ENCODE data around the gene DRC1.
"Not testable (repeated sequence)": the region's sequence is repeated elsewhere in the genome, so short reads cannot be mapped to it uniquely, and the experiment has no call there.

The DRC1 gene

DNA sequence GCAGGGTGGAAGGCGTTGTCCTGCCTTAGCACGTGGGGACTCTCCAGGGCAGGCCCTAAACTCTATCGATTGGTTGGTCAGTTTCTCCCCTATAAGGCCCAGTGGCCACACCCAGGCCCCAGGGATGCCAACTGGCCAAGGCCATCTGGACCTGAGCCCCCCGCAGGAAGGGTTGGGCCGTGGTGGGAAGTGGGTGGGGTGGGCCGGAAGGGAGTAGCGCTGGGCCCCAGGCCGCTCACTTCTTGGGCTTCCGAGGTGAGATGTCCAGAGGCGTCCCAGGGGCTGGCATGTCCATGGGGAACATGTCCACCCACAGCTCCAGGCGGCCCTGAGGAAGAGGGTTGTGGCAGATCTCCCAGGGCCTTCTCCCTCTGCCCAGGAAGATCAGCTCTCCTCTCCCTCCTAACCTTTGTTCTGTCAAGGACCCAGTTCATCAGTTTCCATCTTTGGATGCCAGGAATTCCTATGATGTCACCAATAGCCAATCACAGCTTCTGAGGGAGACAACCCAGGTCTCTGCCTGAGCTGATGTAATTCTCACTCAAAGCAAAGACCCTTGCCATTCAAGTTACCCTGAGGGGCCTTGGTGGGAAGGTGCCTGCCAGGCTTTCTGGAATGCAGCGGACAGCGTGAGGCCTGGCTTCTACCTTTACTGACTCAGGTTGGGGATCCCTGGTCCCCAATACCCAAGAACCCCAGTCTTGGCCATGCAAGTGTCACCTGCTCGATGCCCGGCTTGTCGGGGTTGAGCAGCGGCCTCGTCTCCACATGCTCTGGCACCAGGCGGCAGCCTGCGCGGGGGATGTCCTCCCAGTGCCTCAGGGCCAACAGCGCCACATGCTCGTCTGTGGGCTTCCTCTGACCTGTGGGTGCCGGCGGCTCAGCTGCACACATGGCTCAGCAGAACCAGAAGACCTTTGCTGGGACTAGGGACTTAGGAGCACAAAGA lies 61.8 kb downstream of the DRC1 start:
- DNase-seq (ENCODE audit: low read depth) = no peak

DNA sequence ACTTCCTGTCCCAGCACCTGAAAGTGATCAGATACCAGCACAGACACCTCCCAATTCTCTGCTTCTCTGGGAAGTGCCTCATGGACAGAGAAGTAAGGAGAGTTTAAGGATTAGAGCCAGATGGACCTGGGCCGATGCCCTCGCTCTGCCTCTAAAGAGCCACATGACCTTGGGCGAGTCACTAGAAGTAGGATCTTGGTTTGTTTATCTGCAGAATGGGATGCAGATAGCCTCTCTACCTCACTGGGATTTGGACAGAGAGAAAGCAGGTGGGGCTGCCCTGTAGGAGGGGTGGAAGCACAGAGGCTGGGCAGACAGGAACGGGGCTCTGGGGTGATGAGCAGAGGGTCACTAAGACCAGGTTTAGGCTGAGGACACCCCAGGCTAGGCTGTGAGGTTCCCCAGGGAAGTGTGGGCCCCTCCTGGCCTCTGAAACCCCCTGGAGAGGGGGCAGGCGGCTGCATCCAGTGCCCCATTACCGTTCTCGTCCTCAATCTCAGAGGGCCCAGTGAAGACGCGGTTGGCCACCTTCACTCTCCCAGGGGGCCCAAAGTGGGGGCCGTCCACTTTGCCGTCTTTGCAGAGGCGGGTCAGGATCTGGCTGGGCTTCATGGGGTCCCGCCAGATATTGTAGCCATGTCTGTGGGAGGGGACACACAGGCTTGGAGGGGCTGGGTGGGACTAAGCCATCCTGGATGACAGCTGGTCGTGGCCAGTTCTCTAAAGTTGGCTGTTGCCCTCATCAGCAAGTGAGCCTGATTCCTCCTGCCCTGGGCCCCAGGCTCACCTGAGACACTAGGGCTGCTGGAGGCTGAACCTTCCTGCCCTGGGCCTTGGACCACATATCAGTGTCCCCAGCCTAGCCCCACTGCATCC lies 62.9 kb downstream of the DRC1 start:
- no peak for DNase-seq (ENCODE audit: low read depth)

DNA sequence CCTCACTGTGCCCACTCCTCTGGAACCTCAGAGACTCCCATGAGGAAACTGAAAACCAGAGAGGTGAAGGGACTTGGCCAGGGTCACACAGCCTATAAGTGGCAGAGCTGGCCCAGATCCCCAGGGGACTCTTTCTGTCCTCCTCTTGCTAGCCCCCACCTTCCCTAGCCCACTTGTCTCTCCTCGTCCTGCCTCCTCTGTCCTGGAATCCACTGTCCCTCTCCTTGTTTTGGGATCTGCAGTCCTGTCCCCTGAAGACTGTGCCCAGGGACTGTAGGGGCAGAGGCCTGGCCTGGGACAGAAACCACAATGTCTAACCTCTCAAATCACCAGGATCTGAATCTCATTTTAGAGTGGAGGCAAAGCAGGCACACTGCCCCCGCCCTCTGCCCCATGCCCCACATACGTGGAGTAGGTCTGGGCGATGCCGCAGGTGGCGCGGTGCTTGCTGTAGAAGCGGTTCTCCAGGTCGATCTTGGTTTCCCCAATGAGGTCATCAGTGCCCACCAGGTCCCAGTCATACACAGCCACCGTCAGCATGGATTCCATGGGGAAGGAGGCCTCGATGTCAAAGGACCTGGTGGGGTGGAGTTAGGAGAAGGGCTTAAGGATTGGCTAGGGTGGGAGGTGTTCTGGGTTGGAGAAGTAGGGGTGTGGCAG lies 63.7 kb downstream of the DRC1 start:
- DNase-seq (ENCODE audit: low read depth) = no peak

DNA sequence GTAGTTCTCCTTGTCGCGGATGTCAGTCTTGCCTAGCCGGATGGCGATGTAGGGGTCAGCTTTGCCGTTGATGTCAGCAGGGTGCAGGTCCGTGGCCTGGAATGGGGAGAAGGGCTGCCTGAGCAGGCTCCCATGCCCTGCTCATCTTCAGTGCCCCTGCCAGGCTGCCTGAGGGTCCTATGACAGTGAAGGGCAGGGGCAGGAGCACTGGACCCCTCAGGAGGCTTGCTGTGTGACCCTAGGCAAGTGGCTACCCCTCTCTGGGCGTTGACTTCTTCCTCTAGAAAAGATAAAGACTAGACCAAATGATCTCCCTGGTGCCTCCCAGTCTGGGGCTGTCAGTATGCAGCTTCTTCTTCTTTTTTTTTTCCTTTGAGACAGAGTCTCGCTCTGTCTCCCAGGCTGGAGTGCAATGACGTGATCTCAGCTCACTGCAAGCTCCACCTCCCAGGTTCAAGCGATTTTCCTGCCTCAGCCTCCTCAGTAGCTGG lies 64.3 kb downstream of the DRC1 start:
- no peak for DNase-seq (ENCODE audit: low read depth)

DNA sequence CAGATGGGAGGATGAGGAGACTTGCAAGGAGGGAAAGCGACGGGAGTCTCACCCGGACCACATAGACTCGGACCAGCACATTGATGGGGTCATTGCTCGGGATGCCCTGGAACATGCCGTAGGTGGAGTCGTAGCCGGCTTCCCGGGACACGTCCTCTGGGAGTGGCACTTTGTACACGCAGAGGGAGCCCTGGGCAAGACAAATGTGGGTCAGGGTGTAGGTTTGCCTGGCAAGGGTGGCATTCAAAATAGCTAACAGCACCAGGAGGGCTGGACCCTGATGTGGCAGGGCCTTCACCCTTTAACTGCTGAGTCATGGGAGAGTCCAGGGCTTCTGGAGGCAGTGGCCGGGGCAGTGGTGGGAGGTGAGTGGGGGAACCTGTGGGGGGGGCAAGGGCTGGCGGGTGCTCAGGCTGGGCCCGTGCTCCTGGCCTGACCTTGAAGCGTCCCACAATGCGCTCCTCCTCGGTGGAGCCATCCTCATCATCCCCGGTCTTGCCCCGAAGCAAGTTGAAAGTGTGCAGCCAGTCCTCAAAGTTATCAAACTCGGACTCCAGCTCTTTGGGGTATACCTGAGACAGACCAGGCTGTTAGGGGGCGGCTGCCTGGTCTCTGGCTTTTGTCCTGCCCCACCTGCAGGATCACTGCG lies 65.1 kb downstream of the DRC1 start:
- no peak for DNase-seq (ENCODE audit: low read depth)

DNA sequence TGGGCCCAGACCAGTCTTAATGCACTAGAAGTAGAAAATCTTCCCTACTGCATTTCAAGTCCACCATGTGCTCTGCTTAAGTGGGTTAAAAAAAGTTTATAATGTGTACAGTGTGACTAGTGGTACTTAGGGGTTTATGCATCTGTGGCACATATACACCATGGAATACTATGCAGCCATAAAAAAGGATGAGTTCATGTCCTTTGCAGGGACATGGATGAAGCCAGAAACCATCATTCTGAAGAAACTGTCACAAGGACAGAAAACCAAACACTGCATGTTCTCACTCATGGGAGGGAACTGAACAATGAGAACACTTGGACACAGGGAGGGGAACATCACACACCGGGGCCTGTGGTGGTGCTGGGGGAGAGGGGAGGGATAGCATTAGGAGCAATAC lies 66.8 kb downstream of the DRC1 start:
- DNase-seq (ENCODE audit: low read depth) = not testable (repeated sequence)

DNA sequence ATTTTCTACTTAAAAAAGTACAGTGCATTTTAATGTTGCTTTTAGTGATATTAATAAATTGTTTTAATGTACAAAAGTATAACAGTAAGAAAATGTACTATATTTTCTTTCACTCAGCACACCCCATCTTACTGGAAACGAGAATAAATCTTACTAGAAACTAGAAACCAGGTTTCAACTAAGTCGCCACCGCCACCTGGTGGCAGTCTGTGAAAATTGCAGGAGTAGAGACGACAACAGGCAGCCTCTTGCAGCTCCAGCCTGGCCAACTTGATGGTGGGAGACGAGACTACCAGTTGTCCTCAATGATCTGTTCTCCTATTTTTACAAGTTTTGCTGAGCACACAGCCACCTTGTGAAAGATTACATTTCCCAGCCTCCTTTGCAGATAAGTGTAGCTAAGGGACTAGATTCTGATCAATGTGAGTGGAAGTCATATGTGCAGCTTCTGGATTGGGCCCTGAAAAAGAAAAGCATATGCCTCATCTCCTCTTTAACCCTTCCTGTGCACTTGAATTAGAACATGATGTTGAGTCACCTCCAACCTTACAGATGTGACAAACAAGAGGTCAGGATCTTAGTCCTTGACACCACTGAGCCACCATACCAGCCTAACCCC lies 67.5 kb downstream of the DRC1 start:
- DNase-seq (ENCODE audit: low read depth) = no peak

DNA sequence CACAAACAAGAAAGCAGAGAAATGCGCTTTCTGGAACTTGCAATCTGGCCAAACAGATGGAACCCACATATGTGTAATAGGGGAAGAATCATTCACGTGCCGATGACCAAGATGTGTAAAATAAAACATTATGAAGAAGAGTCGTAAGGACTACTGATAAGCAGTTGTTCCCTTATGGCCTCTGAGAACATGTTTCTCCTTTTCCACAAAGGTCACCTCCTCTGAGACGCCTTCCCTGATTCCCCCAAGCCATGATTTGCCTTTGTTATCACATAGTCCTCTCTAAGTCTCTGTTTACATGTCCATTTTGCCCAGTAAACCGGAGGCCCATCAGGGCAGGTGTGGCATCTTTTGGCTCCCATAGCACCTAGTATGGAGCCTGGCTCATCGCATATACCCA lies 68.2 kb downstream of the DRC1 start:
- no peak for DNase-seq (ENCODE audit: low read depth)

DNA sequence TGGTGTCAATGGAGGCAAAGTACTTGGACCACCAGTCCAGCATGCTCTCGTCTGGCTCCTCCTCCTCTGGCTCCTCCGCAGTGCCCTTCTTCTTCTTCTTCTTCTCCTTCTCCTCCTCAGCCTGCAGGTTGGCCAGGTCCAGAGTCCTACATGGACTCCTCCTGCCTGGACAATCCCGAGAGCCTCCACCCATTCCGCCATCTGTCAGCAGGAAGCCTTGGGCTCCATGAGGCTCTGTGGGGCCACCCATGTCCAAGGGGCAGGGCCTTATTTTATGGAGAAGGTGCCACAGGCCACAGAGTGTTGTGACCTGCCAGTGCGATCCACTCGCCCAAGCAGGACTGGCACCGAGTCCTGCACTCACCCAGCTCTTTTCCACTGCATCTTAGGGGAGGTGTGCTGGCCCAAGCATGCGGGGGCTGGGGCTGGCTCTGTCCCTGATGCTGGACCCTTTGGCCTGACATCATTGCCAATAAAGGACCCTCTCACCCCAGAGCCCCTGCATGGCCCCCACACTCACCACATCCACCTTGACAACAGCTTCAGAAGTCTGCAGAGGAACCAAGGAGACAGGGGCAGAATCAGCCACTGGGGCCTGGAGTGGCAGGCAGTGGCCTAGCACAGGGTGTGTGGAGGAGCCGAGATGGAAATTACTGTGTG lies 69.0 kb downstream of the DRC1 start:
- DNase-seq (ENCODE audit: low read depth) = no peak

DNA sequence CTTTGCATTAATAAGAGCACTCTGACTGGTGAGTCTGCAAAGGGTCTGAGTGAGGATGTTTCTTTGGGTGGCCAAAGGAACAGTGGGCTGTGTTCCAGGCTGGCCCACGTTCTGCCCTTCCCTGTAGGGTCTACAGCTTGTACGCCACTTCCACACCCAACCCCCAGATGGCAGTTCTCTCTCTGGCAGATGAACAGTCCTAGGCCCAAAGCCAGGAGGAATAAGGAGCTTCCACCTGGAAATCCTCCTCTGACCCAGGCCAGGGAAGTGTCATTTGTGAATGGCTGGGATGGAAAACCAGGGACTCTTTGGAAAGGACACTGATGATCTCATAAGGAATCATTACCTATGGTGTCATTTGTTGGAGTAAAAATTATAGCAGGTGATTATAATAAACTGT lies 69.6 kb downstream of the DRC1 start:
- DNase-seq (ENCODE audit: low read depth) = no peak

DNA sequence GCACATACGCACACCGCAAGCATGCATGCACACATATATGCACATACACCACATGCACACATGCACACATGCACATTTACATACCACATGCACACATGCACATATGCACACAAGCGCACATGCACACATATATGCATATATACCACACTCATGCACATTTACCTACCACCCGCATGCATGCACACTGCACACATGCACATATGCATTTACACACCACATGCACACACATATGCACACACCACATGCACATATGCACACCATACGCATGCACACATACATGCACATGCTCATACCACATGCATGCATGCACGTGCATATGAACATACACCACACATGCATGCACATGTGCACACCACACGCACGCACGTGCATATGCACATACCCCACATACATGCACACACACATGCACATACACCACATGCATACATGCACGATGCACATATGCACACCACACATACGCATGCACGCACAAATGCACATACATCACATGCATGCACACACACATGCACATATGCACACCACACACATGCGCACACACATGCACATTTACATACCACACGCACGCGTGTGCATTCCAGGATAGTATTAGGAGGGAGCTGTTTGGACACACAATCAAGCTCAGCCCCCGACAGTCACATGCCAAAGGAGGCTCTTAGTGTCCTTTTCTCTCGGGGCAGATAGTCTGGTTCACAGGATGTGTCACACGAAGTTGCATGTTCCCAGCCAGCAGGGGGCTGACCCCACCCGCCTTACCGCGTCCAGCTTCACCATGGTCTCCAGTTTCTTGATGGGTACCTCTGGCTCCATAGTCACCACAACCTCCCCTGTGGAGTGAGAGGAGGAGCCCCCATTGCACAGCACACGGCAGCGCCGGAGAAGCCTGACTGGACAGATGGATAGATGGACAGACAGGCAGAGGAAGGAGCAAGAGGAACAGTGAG lies 70.3 kb downstream of the DRC1 start:
- DNase-seq (ENCODE audit: low read depth) = no peak

DNA sequence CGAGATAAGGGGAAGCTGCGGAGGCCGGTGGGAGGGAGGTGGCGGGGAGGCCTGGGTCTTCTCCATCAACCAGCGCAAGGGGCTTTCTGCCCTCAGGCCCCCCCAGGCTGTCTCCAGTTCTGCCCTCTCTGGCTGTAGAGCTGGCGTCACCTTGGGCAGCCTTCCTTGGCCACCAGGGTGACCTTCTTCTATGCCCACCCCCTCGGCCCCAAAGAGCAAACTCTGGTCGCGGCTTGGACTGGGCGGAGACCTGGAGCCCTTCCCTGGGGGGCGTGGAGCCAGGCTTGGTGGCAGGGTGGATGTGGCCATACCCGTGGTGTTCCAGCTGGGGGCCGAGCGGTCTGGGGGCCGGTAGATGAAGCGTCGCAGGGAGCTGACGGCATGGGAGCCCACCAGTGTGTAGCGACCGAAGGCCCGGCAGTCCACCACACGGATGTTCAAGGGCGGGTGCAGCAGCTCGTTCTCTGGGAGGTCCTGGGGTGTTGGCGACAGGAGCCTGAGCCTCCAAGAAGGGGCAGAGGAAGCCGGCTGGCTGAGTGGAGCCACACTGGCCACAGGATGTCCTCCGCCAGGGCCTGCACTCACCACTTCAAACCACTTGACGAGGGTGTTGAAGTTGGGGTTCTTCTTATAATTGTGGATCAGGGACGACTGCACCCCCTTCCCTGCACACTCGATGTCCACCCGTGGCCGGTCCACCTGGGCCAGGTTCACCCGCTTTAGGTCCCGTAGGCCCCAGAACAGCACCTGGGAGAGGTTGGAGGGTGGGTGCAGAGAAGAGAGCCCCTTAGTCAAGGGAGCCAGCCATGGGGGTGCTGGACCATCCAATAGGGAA lies 71.3 kb downstream of the DRC1 start:
- no peak for DNase-seq (ENCODE audit: low read depth)

DNA sequence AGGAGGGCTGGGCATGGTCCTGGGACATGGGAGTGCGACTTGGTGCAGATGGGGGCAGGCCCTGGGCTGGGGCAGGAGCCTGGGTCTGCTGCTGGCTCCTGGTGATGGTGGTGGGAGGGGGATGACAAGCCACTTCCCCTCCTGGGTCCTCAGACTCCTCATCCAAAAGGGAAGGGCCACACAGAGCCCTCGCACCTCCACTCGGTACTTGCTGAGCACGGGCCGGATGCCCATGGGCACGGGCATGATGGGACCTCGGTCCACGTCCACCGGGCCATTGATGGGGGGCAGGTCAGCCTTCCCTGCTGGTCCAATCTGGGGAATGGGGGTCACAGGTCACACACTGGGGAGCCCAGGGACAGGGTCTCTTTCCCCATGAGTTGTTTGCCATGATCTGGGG lies 72.1 kb downstream of the DRC1 start:
- DNase-seq (ENCODE audit: low read depth) = no peak

DNA sequence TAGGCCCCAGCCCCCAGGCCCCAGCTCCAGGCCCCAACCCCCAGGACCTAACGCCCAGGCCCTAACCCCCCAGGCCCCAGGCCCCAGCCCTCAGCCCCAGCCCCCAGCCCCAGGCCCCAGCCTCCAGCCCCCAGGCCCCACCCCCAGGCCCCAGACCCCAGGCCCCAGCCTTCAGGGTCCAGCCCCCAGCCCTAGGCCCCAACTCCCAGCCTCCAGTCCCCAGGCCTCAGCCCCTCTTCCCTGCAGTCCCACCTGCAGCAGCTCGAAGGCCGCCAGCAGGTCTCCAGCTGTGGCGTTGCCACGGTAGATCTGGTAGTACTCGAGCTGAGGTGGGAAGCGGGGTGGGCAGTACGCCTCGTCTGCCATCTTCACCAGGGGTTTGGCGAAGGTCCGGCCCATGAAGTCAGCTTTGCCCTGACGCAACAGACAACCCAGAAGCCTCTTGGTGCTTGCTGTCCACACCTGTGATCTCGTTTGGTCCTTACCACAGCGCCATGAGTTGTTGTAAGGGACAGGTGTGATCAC lies 72.6 kb downstream of the DRC1 start:
- no peak for DNase-seq (ENCODE audit: low read depth)

DNA sequence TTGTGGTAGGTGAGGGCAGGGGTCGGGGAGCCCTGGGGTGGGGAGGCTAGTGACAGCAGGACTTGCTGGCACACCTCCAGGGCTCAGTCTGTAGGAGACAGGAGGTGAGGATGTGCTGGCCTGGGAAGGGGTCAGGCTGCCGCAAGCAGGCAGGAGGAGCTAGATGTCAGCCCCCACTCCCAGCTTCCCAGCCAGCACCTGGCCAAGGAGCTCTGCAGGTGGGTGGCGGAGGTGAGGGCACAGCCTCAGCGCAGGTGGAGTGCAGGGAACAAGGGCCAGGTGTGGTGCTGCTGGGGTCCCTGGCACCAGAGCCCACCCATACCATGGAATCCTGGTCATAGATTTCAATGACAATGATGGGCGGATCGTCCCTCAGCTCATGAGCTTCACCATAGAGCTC lies 73.3 kb downstream of the DRC1 start:
- DNase-seq (ENCODE audit: low read depth) = no peak

DNA sequence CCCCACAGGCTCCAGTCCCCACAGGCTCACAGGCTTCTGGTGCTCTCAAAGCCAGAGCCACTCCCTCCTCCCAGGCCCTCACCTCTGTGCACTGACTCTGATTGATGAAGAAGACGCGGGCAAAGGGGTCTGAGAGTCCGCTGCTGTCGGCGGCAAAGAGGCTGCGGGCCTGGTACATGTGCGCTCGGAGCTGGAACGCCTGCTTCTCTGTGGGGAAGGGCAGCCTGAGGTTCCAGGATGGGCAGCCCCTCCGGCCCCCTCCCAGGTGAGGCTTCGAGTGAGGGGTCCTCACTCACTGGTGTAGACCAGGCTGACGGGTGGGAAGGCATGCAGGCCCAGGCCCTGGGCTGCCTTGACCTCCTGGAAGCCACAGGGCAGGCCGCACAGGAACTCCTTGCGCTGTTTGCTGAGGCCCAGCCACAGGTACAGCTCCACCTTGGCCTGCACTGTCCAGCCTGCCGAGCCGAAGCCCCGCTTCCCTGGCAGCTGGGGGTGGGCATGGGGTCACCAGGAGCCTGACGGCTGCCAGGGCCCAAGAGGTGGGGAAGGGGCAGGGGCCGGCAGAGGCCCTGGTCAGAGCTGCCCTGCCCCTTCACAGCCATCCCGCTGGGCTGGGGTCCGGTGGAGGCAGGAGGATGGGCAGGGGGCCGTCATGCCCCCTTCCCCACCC lies 74.2 kb downstream of the DRC1 start:
- no peak for DNase-seq (ENCODE audit: low read depth)

DNA sequence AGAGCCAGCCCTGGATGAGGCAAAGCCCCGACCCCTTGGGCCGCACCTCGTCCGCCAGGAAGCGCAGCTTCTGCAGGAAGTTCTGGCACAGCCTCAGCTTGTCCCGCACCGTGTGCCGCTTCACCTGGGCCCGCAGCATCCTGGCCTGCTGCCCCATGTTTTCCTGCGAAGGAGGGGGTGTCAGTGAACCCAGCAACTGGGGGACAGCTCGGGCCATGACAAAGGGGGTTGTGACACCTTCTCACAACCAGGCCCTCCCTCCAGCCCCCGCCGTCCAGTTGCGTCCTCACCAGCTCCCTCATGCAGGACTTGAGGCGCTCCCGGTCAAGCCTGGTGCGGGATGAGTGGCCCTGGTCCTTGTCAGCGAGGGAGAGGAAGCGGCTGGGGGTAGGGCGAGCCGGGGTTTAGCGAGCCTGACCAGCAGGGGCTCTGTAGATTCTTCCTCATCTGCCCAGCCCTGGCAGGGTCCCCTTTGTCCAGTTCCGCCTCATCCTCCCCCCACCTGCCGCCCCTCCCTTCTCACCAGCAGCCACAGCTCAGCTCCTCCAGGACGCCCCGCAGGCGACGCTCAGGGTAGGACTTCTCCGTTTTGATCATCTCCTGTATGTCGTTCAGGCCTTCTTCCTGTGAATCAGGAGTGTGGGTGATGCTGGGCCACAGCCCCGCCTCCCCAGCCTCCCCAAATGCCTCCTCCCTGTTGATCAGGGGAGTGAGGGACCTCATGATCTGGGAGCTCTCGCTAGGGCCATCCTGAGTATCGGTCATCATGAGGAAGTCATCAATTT lies 75.6 kb downstream of the DRC1 start:
- DNase-seq (ENCODE audit: low read depth) = no peak

Data from stimulated activated CD8-positive, alpha-beta memory T cell treated with anti-CD3 and anti-CD28 coated beads, Interleukin-12 subunit alpha, Interleukin-12 subunit beta, amount 100 ng/mL, for 1 hour (primary cell).